GM23248 (cell line): ENCODE data around the gene PPFIBP2.

Source experiments
- EZH2 ChIP-seq: fragments of 200-600 bp; sonication (generic); IDR thresholded peaks from 2 replicates; pipeline ENCODE4 v1.6.1; 2018; ENCODE audit warnings: antibody characterized with exemption, mild to moderate bottlenecking; ENCODE audit not compliant: insufficient read depth, poor library complexity, severe bottlenecking
- EZH2phosphoT487 ChIP-seq: fragments of 200-600 bp; sonication (generic); IDR thresholded peaks from 2 replicates; pipeline ENCODE4 v1.6.1; 2018; ENCODE audit warnings: antibody characterized with exemption, moderate library complexity, mild to moderate bottlenecking, low read depth; ENCODE audit not compliant: insufficient read depth

DNA sequence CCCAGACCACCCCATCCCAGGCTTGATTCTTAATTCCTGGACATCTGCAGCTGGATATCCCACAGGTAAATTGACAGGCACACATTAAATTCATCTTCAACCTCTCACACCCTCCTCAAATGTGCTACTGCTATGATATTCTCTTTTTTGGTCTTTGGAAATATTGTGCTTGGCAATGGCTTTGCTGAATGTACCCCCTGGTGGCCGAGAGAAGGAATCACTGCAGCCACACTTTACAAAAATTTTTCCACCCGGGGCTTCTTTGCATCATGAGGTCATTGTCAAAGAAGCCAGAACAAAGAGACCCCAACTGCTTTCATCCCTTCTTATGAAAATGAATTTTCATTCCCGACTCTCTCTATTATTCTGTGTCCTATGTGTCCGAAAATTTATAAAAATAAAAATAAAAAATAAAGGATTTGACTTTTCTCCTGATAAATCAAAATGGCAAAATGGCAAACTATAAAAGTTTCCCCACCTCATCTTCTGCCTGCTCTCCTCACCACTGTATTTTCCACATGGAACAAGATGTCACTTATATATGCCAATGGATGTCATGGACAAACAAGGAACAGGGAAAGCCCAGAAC, 174.5 kb downstream of the PPFIBP2 start:
- no peak for TF ChIP-seq EZH2
- no peak for TF ChIP-seq EZH2phosphoT487
